ENCODE results near the gene HERPUD1. TPM values are rescaled to one million over a fixed set of nuclear protein-coding genes. Genes with fewer than 3 reads are reported as not detected.

The HERPUD1 gene
- total RNA-seq, 1 donor from 2014 or later: 97.7 TPM

GRCh38 chr16:56977216-56977615 is 45.3 kb downstream of the HERPUD1 start:
- no peaks in the 10 kb centered on the region for H3K9me3 ChIP-seq
- H3K27me3 ChIP-seq: no peaks in the 10 kb centered on the region
- no peaks in the 10 kb centered on the region for H3K36me3 ChIP-seq
- TF ChIP-seq POLR2AphosphoS5 (IDR thresholded peaks at IDR 0.05; ENCODE audit: insufficient read depth in 1 of 2, low read depth in 1 of 2) (no peak), POLR2A (IDR thresholded peaks at IDR 0.05) (no peak)
- TF ChIP-seq, protein P1, sequence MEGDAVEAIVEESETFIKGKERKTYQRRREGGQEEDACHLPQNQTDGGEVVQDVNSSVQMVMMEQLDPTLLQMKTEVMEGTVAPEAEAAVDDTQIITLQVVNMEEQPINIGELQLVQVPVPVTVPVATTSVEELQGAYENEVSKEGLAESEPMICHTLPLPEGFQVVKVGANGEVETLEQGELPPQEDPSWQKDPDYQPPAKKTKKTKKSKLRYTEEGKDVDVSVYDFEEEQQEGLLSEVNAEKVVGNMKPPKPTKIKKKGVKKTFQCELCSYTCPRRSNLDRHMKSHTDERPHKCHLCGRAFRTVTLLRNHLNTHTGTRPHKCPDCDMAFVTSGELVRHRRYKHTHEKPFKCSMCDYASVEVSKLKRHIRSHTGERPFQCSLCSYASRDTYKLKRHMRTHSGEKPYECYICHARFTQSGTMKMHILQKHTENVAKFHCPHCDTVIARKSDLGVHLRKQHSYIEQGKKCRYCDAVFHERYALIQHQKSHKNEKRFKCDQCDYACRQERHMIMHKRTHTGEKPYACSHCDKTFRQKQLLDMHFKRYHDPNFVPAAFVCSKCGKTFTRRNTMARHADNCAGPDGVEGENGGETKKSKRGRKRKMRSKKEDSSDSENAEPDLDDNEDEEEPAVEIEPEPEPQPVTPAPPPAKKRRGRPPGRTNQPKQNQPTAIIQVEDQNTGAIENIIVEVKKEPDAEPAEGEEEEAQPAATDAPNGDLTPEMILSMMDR (IDR thresholded peaks at IDR 0.05): no peak
- no peak for DNase-seq (ENCODE audit: extremely low spot score in 2 of 2)
- no peaks in the 10 kb centered on the region for H3K4me1 ChIP-seq
- intact Hi-C loops (cut with DNase I): no loop called here
- no peak overlapping the region for H3K4me3 ChIP-seq
- no peak overlapping the region for H3K27ac ChIP-seq

GRCh38 chr16:56977823-56978430 is 46.0 kb downstream of the HERPUD1 start:
- H3K27ac ChIP-seq: no peak overlapping the region
- no peak overlapping the region for H3K4me3 ChIP-seq
- H3K9me3 ChIP-seq: no peaks in the 10 kb centered on the region
- intact Hi-C loops (cut with DNase I): no loop called here
- DNase-seq (ENCODE audit: extremely low spot score in 2 of 2): no peak
- TF ChIP-seq POLR2A (IDR thresholded peaks at IDR 0.05) (no peak), POLR2AphosphoS5 (IDR thresholded peaks at IDR 0.05; ENCODE audit: insufficient read depth in 1 of 2, low read depth in 1 of 2) (no peak)
- TF ChIP-seq, protein P1 (IDR thresholded peaks at IDR 0.05): no peak
- H3K27me3 ChIP-seq: no peaks in the 10 kb centered on the region
- no peaks in the 10 kb centered on the region for H3K4me1 ChIP-seq
- no peaks in the 10 kb centered on the region for H3K36me3 ChIP-seq

DNA sequence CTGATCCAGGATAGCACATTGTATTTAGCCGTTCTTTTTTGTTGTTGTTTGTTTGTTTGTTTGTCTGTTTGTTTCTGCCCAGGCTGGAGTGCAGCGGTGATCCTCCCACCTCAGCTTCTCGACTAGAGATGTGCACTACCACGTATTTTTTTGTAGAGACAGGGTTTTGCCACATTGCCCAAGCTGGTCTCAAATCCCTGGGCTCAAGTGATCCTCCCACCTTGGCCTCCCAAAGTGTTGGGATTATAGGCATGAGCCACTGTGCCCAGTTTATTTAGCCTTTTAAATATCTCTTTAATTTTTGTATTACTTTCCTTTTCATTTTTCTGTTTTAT is 48.2 kb downstream of the HERPUD1 start:
- TF ChIP-seq POLR2A (IDR thresholded peaks at IDR 0.05) (no peak), POLR2AphosphoS5 (IDR thresholded peaks at IDR 0.05; ENCODE audit: insufficient read depth in 1 of 2, low read depth in 1 of 2) (no peak)
- TF ChIP-seq, protein P1 (IDR thresholded peaks at IDR 0.05): no peak
- no peaks in the 10 kb centered on the region for H3K9me3 ChIP-seq

GRCh38 chr16:56980792-56981724 is 49.1 kb downstream of the HERPUD1 start:
- Histone ChIP-seq H3K4me3 (no peak overlapping the region), H3K9me3 (no peaks in the 10 kb centered on the region), H3K27ac (no peak overlapping the region), H3K36me3 (no peaks in the 10 kb centered on the region), H3K27me3 (no peaks in the 10 kb centered on the region), H3K4me1 (peaks cover 22% of the 10 kb centered on the region)
- TF ChIP-seq POLR2A (IDR thresholded peaks at IDR 0.05) (no peak), POLR2AphosphoS5 (IDR thresholded peaks at IDR 0.05; ENCODE audit: insufficient read depth in 1 of 2, low read depth in 1 of 2) (no peak)
- TF ChIP-seq, protein P1 (IDR thresholded peaks at IDR 0.05): no peak
- DNase-seq (ENCODE audit: extremely low spot score in 2 of 2): no peak
- intact Hi-C loops (cut with DNase I): loop anchor here (5.0 kb wide), 1 partner anchor 284 kb away; no protein-coding TSS in a partner anchor

More for the DNA sequence above, 48.2 kb downstream of the HERPUD1 start:
- Histone ChIP-seq H3K36me3 (no peaks in the 10 kb centered on the region), H3K4me3 (no peak overlapping the region), H3K27me3 (no peaks in the 10 kb centered on the region), H3K4me1 (peaks cover 13% of the 10 kb centered on the region), H3K27ac (no peak overlapping the region)
- DNase-seq (ENCODE audit: extremely low spot score in 2 of 2): no peak
- intact Hi-C loops (cut with DNase I): loop anchor here (5.0 kb wide), 1 partner anchor 283 kb away; no protein-coding TSS in a partner anchor

Data from vagina (tissue), 2 donors.